ENCODE data around the gene AXDND1. TPM values are rescaled to one million over a fixed set of nuclear protein-coding genes. Genes with fewer than 3 reads are reported as not detected.

Gene AXDND1
- total RNA-seq, 1 donor from 2014 or later, result 1.4 TPM

DNA sequence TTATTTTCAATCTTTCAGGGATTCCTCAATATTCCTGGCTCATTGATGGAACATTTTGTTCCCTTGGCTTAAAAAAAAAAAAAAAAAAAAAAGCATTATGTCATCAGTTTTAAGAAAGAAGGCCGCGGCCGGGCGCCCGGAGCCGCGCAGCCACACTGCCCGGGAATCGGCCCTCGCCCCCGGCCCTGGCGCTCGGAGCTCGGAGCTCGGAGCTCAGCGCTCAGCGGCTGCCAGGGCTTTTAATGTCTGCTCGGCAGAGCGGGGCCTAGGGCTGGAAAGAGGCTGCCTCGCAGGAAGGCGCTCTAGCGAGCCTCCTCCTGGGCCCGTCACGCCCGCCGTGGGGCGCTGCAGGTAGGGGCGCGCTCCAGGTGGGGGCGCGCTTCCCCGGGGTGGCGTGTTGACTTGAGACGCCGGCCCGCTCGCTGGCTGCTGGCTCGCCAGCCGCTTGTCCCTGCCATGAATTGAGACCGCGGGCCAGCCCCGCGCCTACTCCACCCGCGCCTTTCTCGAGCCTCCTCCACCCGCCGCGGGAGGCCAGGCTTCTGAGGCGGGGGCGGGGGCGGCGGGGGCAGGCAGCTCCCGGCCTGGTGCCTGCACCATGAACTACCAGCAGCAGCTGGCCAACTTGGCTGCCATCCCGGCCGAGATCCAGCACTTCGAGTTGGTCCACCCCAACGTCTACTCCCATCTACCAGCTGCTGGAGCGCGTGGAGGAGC, 220.5 kb downstream of the AXDND1 start:
- Mint-ChIP-seq H3K27me3 (ENCODE audit: low read depth) (peaks cover 57% of the 10 kb centered on the region), H3K4me1 (peaks cover 2% of the 10 kb centered on the region), H3K4me3 (peak overlapping the region; percentile 57), H3K36me3 (no peaks in the 10 kb centered on the region), H3K9me3 (no peaks in the 10 kb centered on the region), H3K27ac (no peak overlapping the region)
- TF ChIP-seq, protein P1, sequence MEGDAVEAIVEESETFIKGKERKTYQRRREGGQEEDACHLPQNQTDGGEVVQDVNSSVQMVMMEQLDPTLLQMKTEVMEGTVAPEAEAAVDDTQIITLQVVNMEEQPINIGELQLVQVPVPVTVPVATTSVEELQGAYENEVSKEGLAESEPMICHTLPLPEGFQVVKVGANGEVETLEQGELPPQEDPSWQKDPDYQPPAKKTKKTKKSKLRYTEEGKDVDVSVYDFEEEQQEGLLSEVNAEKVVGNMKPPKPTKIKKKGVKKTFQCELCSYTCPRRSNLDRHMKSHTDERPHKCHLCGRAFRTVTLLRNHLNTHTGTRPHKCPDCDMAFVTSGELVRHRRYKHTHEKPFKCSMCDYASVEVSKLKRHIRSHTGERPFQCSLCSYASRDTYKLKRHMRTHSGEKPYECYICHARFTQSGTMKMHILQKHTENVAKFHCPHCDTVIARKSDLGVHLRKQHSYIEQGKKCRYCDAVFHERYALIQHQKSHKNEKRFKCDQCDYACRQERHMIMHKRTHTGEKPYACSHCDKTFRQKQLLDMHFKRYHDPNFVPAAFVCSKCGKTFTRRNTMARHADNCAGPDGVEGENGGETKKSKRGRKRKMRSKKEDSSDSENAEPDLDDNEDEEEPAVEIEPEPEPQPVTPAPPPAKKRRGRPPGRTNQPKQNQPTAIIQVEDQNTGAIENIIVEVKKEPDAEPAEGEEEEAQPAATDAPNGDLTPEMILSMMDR (IDR thresholded peaks at IDR 0.05; ENCODE audit: unreplicated experiment), result peak; percentile 58
- peak in 1 of 2 experiments; percentile 75 for DNase-seq (ENCODE audit: low spot score in 2 of 2, unreplicated experiment in 2 of 2)

DNA sequence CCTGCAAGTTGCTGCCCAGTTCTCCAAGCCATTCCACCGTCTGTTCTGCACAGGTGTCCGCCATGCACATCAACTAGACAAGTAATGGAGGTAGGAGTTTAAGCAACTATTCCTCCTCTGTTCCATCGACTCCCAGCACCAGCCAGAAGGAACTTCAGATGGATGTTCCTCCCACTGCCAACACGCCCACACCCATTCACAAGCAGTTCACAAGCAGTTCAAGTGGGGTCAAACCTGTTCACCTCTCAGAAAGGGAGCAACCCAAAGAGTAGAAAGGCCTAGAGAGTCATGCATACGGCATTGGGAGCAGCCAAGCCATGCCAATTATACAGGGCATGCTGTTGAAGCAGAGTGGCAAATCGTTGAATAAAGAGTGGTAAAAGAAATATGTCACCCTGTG, 221.6 kb downstream of the AXDND1 start:
- Mint-ChIP-seq H3K4me1 (peaks cover 2% of the 10 kb centered on the region), H3K27ac (no peak overlapping the region), H3K4me3 (no peak overlapping the region), H3K36me3 (no peaks in the 10 kb centered on the region), H3K9me3 (no peaks in the 10 kb centered on the region), H3K27me3 (ENCODE audit: low read depth) (peaks cover 50% of the 10 kb centered on the region)
- TF ChIP-seq, protein P1 (IDR thresholded peaks at IDR 0.05; ENCODE audit: unreplicated experiment), result no peak
- no peak for DNase-seq (ENCODE audit: low spot score in 2 of 2, unreplicated experiment in 2 of 2)

- Mint-ChIP-seq H3K27me3 (ENCODE audit: low read depth) (peaks cover 54% of the 10 kb centered on the region), H3K9me3 (no peaks in the 10 kb centered on the region), H3K36me3 (no peaks in the 10 kb centered on the region), H3K4me1 (peaks cover 2% of the 10 kb centered on the region), H3K27ac (no peak overlapping the region), H3K4me3 (no peak overlapping the region)
- DNase-seq (ENCODE audit: low spot score in 2 of 2, unreplicated experiment in 2 of 2), result no peak
- TF ChIP-seq, protein P1 (IDR thresholded peaks at IDR 0.05; ENCODE audit: unreplicated experiment), result no peak
Observed at GRCh38 chr1:179588425-179589024, 222.8 kb downstream of the AXDND1 start.

DNA sequence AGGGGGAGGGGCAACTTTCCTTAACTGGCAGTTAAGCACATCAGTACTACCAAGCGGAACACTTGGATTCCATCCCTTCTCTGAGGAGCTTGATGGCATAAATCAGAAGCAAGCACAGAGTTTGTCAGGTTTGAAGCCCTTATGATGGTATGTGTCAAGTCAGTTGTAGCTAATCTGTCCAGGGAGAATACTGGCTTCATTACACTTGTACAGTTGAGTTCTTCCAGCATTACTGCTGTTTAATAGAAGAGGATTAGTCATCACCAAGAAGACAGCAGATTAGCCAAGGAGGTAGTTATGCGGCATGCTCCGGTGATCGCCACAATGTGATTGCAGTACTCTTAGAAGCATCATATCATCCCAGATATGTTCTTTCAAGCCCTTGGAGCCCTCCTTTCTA, 223.7 kb downstream of the AXDND1 start:
- Mint-ChIP-seq H3K9me3 (no peaks in the 10 kb centered on the region), H3K27ac (no peak overlapping the region), H3K4me1 (peaks cover 2% of the 10 kb centered on the region), H3K36me3 (no peaks in the 10 kb centered on the region), H3K27me3 (ENCODE audit: low read depth) (peaks cover 55% of the 10 kb centered on the region), H3K4me3 (no peak overlapping the region)
- DNase-seq (ENCODE audit: low spot score in 2 of 2, unreplicated experiment in 2 of 2), result no peak
- TF ChIP-seq, protein P1 (IDR thresholded peaks at IDR 0.05; ENCODE audit: unreplicated experiment), result no peak

DNA sequence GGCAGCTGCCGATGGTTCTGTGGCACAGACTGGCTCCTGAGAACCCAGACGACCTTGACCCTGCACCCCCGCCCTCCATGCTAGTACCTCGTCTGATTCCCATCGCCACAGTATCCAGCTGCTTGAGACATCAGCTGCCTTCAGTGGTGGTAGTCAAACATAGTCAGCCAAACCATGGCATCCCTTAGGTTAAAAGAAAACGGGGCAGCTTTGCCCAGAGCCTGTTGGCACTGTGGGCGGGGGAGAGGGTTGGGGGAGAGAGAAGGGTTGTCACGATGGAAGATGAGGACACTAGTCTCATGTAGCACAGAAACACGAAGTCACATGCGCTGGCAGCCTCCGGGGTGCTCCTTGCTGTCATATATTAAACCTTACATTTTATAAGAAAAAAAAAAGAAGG, 224.9 kb downstream of the AXDND1 start:
- no peak for DNase-seq (ENCODE audit: low spot score in 2 of 2, unreplicated experiment in 2 of 2)
- Mint-ChIP-seq H3K4me3 (no peak overlapping the region), H3K27ac (no peak overlapping the region), H3K27me3 (ENCODE audit: low read depth) (peaks cover 56% of the 10 kb centered on the region), H3K36me3 (no peaks in the 10 kb centered on the region), H3K4me1 (peaks cover 2% of the 10 kb centered on the region), H3K9me3 (no peaks in the 10 kb centered on the region)
- TF ChIP-seq, protein P1 (IDR thresholded peaks at IDR 0.05; ENCODE audit: unreplicated experiment), result no peak
